ENCODE measurements around the gene NUDT22.

NUDT22 gene

GRCh38 chr11:64206457-64207255 is 19.4 kb upstream of the NUDT22 start, which contains the start of gene FERMT3:
Gene FERMT3, plus strand, starts transcription at chr11:64206721. Its CDS starts 644 bp downstream, at chr11:64207365.
- in situ Hi-C loops (cut with MboI; ENCODE audit: low sequenced_read_pairs) = no loop called here

DNA sequence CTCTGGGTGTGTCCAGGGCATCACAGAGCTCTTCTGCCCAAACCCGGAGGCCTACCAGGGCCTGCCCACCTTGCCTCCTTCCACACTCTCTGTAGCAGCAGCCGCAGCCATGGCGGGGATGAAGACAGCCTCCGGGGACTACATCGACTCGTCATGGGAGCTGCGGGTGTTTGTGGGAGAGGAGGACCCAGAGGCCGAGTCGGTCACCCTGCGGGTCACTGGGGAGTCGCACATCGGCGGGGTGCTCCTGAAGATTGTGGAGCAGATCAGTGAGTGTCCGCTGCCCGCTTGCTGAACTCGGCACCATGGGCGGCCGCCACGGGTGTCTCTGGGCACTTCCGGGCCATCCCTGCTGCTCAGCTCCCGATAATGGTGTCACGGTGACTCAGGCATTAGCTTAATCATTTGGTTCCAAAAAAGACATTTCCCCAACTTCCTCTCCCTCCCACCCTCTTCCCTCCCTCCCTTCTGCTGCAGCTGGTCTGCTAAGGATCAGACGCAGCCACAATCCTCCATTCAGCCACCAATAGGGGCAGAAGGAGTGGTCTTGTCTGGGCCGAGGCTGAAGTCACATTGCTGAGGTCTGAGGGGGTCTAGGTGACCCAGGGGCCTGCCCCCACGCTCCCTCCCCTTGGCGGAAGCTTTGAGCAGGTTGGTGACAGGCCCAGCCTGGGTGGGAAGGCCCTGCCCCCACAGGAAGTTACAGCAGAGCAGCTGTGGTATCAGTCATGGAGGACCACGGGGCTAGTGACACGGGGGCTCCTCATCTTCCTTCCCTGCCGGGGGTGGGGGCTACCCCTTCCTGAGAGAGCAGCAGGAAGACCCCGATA is 18.6 kb upstream of the NUDT22 start:
- in situ Hi-C loops (cut with MboI; ENCODE audit: low sequenced_read_pairs) = no loop called here

DNA sequence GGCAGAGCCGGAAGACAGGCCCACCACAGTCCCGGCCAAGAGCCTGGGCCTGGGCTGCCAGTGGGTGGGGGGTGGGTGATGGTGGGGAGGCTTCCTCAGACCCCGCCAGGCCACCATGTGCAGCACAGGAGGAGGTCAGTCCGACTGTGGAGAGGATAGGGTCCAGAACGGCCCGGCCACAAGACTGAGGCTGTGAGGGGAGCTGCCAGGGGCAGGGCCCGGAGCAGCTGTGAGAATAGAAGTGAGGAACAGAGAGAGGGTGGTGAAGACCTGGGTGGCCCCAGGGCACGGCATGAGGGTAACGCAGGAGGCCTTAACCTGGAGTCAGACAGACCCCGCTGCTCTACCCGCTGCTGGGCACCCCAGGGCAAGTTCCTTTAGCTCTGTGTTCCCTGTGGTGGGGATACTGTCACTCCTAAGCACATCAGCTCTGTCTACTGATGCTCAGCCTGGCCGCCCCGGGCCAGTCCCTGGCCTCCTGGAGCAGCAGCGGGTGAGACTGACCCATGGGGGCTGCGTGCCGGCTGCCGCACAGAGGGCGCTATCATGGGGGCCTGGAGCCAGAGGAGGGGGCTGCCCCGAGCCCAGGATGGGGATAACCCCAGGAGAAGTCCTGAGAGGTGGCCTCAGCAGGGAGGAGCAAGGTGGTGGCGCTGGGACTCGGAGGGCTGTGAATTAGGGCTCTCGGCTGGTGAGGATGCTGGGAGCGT is 17.8 kb upstream of the NUDT22 start:
- in situ Hi-C loops (cut with MboI; ENCODE audit: low sequenced_read_pairs) = no loop called here

GRCh38 chr11:64208796-64209562 is 17.1 kb upstream of the NUDT22 start:
- in situ Hi-C loops (cut with MboI; ENCODE audit: low sequenced_read_pairs) = no loop called here

DNA sequence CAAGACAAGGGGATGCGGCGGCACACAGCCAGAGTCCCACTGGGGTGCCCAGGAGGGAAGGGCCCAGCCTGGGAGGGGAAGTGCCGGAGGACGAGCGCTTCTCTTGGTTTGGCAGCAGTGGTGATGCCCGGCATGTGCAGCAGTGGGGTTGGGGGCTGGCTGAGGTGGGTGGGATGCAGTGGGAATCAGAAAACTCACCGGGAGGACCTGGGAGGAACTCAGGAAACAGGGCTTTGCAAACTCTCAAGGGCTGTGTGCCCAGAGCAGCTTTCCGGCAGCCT is 16.6 kb upstream of the NUDT22 start:
- in situ Hi-C loops (cut with MboI; ENCODE audit: low sequenced_read_pairs) = no loop called here

GRCh38 chr11:64210301-64211020 is 15.6 kb upstream of the NUDT22 start:
- in situ Hi-C loops (cut with MboI; ENCODE audit: low sequenced_read_pairs) = no loop called here

GRCh38 chr11:64211181-64211872 is 14.7 kb upstream of the NUDT22 start:
- in situ Hi-C loops (cut with MboI; ENCODE audit: low sequenced_read_pairs) = no loop called here

GRCh38 chr11:64216879-64217278 is 9.2 kb upstream of the NUDT22 start:
- in situ Hi-C loops (cut with MboI; ENCODE audit: low sequenced_read_pairs) = no loop called here

- in situ Hi-C loops (cut with MboI; ENCODE audit: low sequenced_read_pairs) = no loop called here
Measured at GRCh38 chr11:64218628-64219353, 7.3 kb upstream of the NUDT22 start.

DNA sequence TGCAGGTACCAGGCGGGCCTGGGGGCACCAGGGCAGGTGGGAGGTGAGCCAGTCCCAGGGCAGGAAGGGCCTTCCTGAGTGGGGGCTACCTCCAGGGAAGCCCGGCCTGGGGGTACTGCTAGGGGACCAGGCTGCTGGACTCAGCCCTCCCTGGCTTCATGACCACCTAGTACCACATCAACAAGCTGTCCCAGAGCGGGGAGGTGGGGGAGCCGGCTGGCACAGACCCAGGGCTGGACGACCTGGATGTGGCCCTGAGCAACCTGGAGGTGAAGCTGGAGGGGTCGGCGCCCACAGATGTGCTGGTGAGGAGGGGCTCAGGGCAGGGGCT is 6.8 kb upstream of the NUDT22 start:
- in situ Hi-C loops (cut with MboI; ENCODE audit: low sequenced_read_pairs) = no loop called here

DNA sequence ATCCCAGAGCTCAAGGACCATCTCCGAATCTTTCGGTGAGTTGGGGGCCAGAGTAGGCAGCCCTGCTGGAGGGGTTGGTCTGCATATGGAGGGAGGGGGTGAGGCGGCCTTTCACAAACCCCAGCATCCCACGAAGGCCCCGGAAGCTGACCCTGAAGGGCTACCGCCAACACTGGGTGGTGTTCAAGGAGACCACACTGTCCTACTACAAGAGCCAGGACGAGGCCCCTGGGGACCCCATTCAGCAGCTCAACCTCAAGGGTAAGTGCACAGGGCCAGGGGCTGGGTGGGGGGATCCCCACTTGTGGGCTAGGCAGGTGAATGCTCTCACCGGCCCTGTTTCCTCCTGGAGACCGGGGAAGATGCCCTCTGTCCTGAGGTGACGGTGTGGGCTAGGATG is 6.3 kb upstream of the NUDT22 start:
- in situ Hi-C loops (cut with MboI; ENCODE audit: low sequenced_read_pairs) = no loop called here

DNA sequence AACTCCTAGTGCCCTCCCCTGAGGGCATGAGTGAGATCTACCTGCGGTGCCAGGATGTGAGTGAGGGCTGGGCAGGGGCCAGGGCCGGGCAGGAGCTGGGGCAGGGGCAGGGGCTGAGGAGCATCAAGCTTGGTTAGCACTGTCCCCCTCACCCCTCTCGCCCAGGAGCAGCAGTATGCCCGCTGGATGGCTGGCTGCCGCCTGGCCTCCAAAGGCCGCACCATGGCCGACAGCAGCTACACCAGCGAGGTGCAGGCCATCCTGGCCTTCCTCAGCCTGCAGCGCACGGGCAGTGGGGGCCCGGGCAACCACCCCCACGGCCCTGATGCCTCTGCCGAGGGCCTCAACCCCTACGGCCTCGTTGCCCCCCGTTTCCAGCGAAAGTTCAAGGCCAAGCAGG is 5.8 kb upstream of the NUDT22 start:
- in situ Hi-C loops (cut with MboI; ENCODE audit: low sequenced_read_pairs) = no loop called here

DNA sequence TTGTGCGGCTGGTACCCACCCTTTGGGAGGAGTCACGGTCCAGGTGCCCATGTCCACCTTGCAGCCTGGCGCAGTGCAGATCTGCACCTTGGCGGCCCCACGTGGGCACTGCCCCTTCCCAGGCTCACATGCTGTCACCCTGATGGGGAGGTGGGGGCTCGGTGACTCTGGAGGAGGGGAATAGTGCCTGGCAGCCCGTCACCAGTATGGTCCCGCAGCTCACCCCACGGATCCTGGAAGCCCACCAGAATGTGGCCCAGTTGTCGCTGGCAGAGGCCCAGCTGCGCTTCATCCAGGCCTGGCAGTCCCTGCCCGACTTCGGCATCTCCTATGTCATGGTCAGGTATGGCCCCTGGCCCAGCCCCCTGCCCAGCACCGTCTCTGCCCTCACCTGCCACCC is 5.3 kb upstream of the NUDT22 start:
- in situ Hi-C loops (cut with MboI; ENCODE audit: low sequenced_read_pairs) = no loop called here

DNA sequence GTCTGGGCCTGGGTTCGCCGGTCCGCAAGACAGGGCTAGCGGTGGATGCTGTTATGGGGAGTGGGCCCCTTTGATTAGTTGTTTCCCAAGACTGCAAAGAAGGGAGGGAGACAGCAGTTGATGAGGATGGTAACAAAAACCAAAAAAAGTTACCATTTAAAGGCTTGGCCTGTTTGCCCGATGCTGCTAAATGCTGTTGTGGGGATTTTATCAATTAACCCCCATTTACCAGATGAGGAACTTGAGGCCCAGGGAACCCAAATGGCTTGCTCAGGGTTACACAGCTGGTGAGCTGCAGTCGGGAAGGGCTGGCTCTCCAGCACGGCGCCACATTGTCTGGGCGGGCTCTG is 3.4 kb upstream of the NUDT22 start:
- in situ Hi-C loops (cut with MboI; ENCODE audit: low sequenced_read_pairs) = no loop called here

DNA sequence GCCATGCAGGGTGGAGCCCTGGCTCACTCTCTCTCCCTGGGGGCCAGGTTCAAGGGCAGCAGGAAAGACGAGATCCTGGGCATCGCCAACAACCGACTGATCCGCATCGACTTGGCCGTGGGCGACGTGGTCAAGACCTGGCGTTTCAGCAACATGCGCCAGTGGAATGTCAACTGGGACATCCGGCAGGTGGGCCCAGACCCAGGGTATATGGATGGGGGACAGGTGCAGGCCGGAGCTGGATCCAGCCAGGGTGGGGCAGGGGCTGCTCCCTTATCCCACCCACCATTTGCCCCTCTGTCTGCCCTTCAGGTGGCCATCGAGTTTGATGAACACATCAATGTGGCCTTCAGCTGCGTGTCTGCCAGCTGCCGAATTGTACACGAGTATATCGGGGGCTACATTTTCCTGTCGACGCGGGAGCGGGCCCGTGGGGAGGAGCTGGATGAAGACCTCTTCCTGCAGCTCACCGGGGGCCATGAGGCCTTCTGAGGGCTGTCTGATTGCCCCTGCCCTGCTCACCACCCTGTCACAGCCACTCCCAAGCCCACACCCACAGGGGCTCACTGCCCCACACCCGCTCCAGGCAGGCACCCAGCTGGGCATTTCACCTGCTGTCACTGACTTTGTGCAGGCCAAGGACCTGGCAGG is 2.9 kb upstream of the NUDT22 start:
- in situ Hi-C loops (cut with MboI; ENCODE audit: low sequenced_read_pairs) = no loop called here

DNA sequence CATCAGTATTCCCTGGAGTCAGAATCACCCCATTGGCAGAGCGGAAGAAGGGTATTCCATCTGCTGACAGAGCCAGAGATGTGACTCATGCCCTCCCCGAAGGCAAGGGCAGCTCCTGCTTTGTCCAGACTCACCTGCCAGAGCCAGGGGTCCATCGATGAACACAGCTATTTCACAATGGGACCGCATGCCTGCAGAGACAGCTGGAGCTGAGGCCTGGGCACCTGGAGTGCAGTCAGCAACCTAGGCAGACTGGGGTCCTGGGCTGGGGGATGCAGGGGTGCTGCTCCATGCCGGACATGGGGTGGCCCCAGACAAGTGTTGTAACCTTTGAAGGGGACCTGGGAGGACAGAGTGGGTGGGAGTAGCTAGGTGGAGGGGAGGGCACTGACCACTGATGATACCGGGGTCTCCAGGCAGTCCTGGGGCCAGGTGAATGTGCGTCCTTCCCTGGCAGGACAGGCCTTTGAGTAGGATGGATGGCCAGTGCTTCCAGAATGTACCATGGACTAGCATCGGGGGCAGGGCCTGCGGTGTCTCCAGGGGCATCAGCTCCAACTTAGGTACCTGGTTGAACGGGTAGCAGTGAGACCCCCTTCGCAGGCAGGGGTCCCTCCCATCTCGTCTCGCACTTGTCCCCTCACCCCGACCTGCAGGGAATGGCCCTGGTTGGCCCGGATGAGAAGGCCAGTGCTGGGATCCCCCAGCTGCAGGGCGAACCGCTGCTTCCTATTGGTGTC is 1.8 kb upstream of the NUDT22 start:
- in situ Hi-C loops (cut with MboI; ENCODE audit: low sequenced_read_pairs) = no loop called here

GRCh38 chr11:64224891-64225607 is 1.0 kb upstream of the NUDT22 start:
- in situ Hi-C loops (cut with MboI; ENCODE audit: low sequenced_read_pairs) = no loop called here

All from HL-60/S4 treated with retinoic acid at 250 ng/mL for 4 days and 3 days (cell line).